Hematopoietic multipotent progenitor cell treated with erythropoietin and hydrocortisone succinate and interleukin-3 and kit ligand, for 17 days (in vitro differentiated cells): ENCODE measurements around the gene NEDD4.
A peak's percentile ranks its signal among the peaks of the same experiment; 100 is the strongest.
"Not testable (repeated sequence)": the region's sequence is repeated elsewhere in the genome, so short reads cannot be mapped to it uniquely, and the experiment has no call there.

Experiments used
- DNase-seq: peaks from one replicate; pipeline ENCODE4 v3.0.0-alpha.2; 2015; ENCODE audit warnings: low spot score

The NEDD4 gene

GRCh38 chr15:55893852-55894251 lies 99.6 kb downstream of the NEDD4 start:
- no peak for DNase-seq

GRCh38 chr15:55891196-55891595 lies 102.2 kb downstream of the NEDD4 start:
- no peak for DNase-seq

GRCh38 chr15:55884223-55884622 lies 109.2 kb downstream of the NEDD4 start:
- DNase-seq, result no peak

- no peak for DNase-seq
These were observed 114.2 kb downstream of the NEDD4 start for GRCh38 chr15:55879181-55879580.

DNA sequence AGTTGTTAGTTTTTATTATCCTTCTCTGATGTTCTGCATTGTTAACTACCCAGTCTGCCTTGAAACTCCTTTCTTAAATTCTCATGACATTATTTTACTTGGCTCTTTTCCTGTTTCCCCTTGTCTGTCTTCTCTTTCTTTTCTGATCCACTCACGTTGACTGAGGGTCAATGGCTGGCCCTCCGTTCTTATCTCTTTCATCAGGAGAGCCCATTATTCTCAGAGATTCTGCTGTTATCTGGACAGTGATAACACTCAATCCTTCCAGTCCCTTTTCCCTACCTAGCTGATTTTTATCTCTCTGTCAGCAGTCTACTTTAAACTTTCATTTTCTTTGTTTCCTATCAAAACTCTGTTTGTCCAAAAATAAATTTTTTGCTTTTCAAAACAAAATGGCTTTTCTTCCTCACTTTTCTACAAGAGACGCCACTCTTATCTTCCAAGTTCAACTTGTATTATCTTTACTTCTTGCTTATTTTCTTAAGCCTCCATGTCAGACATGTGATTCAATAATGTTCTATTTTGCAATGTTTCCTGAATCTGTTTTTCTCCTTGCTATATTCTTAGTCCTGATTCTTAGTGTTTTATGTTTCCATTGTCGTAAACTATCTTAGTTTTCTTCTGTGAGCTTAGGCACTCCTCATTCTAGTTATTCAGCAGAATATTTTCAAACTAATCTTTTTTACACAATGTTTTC lies 120.2 kb downstream of the NEDD4 start:
- DNase-seq, result no peak

- no peak for DNase-seq
These were observed 120.9 kb downstream of the NEDD4 start for GRCh38 chr15:55872471-55872870.

- no peak for DNase-seq
These were observed 123.8 kb downstream of the NEDD4 start for GRCh38 chr15:55869660-55870059.

- no peak for DNase-seq
These were observed 124.7 kb downstream of the NEDD4 start for GRCh38 chr15:55868707-55869106.

GRCh38 chr15:55868291-55868690 lies 125.1 kb downstream of the NEDD4 start:
- DNase-seq, result not testable (repeated sequence)

DNA sequence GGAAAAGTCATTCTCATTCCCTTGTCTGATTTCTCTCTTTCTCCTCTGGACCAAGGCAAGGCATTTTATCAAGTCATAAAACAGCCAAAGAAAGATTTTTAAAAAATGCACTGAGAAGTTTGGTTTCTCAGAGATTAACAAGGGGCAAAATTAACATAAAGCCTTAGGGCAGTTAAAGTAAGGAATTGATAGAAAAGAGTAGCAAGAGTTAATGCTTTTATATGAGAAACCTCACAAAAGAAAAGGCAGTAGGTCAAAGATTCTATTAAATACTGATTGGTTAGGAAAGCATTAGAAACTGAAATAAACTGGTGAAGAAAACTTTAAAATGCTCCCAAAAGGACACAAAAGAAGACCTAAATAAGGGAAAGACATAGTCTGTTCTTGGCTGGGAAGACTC lies 129.5 kb downstream of the NEDD4 start:
- DNase-seq, result no peak

DNA sequence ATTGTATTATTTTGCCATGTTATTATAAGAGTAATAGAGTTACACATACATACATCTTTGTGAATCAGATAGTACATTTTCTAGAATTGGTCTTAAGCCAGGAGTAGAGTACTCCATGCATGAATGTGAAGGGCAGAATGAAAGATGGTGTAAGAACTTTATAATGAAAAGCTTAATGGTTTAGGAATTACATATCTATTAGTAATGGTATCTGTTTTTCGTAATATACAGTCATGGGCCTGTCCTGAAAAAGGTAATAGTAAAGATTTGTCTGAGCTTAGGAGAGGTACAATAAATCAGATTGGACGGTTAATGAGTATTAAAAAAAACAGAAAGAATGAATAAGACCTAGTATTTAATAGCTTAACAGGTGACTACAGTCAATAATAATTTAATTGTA lies 132.3 kb downstream of the NEDD4 start:
- DNase-seq, result no peak

DNA sequence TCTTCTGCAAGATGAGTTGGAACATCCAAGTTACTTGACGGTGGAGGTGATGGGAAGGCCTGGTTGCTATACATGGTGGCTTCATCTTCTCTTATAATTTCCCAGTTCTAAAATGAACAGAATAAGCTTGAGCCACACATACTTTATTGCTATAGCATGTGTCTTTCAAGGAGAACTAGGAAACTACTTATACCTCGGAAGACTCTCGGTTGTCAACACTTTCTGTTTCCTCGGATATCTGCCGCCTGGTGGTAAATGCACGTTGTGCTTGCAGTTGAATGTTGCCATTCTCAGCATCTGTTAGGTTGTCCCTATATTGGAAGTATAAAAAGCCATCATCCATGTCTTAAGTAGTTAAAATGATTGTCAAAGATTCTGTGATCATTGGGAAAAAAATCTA lies 132.9 kb downstream of the NEDD4 start:
- no peak for DNase-seq

DNA sequence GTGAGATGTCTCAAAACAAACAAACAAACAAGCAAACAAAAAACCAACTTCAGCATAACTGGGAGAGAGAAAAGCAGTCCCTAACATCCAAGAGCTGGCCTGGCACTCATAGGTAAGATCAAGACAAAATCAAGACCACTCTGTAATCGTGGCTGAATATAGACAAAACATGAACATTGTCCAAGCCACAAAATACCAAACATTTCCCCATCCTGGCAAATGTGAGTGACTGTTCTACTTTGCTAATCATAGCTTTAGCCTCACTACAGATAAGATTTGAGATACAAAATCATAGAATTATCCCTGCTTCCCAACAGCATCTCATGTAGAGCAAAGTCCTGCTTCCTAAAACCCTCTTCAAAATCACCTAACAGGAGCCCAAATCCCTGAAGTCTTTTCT lies 133.7 kb downstream of the NEDD4 start:
- DNase-seq, result no peak

DNA sequence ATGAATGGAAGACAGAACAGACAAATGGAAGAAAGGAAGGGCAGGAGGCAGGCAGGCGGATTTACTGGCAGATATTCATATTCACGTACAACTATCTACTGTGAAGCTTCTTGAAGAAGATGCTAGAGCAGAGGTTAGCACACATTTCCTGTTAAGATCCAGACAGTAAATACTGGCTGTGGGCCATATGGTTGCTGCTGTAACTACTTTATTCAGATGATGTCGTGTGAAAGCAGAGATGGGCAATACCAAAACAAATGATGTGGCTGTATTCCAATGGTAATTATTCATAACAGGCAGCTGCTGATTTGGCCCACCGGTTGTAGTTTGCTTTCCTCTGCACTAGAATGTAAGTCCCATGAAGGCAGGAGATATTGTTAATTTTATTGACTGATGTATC lies 134.8 kb downstream of the NEDD4 start:
- DNase-seq, result no peak

- no peak for DNase-seq
These were observed 136.8 kb downstream of the NEDD4 start for GRCh38 chr15:55856506-55857164.

GRCh38 chr15:55853134-55853533 lies 140.3 kb downstream of the NEDD4 start:
- DNase-seq, result no peak

DNA sequence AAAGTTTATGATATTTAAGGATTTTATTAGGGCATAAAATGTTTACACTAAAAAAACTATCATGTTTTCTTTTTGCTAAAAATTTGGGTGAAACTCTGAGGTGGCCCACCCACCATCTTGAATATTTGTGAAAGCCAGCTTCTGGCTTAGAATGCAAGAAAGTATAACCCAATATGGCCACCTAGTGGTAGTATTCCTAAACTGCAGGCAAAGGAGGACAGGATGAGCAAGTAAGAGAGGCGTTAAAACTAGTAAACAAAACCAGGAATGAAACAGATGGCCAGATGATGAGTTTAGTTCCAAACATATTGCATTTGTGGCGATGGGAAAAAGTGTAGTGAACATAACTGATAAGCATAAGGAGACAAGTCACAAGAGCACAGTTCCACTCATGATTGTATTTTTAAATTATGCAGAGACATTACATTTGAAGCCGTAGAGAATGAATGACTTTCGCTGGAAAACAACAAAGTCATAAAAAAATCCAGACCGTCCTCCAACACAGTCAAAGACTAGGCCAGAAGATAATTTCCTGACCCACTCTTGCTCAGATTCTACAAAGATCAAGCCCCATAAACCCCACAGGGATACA lies 147.2 kb downstream of the NEDD4 start:
- peak; percentile 70 for DNase-seq

GRCh38 chr15:55842897-55843296 lies 150.5 kb downstream of the NEDD4 start:
- not testable (repeated sequence) for DNase-seq

DNA sequence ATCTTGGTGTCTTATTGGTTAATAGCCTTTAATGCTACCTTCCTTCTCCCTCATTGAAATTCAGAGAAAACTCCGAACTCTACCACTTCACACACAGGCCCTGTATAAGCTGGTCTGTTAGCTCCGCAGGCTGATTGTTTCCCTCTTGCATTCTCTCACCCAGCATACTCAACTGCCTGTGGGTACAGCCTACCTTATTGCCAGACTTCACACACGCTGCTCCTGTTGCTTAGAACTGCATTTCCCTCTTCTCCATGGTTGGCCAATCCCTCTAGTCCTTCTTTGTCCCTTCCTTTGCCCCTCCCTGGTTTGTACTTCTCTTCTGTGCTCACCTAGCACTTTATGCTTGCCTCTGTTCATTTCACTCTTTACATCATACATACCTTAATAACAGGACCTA lies 157.5 kb downstream of the NEDD4 start:
- DNase-seq, result no peak

DNA sequence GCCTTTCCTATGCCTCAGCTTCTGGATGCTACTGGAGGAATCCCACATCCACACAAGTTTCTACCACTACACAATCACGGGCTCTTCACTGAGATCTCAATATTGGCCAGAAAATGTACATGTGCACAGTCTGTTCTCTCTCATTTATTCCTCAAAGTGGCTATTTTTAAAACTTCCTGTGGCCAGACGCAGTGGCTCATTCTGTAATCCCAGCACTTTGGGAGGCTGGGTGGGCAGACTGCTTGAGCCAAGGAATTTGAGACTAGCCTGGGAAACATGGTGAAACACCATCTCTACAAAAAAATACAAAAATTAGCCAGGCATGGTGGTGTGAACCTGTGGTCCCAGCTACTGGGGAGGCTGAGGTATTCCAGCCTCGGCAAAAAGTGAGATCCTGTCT lies 159.1 kb downstream of the NEDD4 start:
- no peak for DNase-seq

DNA sequence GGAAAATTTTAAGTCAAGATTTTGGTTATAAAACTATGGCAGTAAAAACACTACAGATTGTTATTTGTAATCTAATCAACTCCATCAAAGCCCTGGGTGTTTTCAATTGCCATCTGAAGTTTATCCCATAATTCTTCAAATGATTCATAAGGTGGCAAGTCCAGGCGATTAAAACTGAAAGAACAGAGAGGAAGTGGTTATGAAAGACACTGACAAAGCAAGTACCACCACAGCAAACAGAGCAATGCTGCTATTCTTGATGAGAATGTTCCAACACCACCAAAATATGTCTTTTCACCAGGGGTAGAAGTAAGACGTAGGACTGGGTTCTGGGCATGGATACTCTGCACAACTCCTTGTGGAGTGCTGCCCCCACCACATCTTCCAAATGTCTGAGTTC lies 163.6 kb downstream of the NEDD4 start:
- DNase-seq, result no peak

DNA sequence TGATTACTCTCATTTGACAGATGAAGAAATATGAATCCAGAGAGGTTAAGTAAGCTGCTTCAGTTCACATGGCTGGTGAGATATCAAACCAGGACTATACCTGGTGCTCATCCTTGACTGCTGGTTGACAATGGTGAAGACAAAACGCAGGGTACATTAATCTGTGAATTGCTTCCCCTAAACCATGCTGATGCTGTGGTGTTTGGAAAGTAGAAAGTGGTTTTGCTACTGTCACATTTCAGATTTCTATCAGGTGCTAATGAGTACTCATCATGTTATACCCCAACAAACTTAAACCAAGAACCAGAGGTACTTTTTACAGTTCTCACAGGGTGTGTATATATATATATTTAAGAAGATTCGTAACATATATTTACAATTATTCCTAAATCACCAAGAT lies 165.5 kb downstream of the NEDD4 start:
- DNase-seq, result no peak

DNA sequence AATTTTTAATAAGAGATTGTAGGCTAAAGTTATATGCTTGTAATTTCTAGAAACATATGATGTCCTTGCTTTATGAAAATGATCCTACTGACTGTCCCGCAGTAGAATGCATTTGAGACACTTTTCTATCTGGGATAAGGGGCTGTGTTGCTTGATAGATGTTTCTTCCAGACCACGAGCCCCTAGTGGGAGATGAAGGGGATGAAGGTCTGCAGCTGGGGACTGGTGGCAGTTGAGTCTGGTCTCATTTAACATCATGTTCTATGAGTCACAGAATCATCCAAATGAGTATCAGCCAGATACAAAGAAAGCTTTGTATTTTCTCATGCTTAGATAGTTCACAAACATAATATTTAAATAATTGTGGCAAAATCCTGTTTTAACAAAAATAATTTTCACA lies 166.2 kb downstream of the NEDD4 start:
- no peak for DNase-seq
